NCI-H146 (cell line): ENCODE data around the gene MAFG.

ENCODE experiments used
- DNase-seq: peaks from one replicate; lab custom pipeline; 2025; lab: John Stamatoyannopoulos, UW

The MAFG gene

DNA sequence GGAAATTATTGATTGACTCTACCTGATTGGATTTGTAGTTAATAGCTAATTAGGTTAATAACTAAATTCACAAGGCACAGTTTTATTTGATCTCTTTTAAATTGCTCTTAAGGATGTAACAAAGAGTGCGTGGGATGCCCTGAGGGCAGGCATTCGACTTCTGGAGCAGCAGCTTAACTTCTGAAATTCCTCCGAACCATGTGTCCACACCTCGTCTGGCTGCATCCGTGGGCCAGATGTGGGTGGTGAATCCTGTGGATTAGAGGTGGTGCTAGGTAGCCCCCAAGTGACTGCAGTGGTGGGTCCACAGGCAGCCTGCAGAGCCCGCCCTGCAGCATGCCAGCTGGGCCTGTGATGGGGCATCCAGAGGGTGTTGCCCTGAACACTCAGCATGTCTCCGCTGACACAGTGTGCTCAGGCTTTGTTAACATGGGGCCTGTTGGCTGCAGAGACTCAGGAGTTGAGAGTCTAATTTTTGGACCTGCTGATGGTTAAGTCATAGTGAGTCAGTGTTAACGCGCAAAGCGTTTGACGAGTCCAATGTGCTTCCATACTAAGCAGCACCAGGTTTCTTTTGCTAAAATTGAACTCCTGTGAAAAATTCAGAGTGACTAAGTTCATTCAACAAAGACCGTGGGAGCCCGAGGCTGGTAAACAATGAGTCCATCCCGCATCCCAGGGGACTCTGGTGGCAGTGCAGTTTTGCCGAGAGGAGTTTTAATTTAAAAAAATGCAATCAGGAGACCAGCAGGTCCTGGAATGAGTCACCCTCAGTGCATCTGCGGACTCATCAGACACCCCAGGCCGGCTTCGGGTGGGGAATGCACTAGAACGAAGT lies 29.3 kb downstream of the MAFG start:
- DNase-seq: no peak

DNA sequence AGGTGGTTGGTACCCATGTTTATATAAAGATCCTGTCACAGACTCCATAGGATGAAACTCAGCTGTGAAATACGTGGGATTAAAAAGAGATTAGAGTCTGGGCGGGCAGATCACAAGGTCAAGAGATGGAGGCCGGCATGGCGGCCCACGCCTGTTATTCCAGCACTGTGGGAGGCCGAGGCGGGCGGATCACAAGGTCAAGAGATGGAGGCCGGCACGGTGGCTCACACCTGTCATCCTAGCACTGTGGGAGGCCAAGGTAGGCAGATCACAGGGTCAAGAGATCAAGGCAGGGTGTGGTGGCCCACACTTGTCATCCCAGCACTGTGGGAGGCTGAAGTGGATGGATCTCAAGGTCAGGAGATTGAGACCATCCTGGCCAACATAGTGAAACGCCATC lies 32.1 kb downstream of the MAFG start:
- no peak for DNase-seq

DNA sequence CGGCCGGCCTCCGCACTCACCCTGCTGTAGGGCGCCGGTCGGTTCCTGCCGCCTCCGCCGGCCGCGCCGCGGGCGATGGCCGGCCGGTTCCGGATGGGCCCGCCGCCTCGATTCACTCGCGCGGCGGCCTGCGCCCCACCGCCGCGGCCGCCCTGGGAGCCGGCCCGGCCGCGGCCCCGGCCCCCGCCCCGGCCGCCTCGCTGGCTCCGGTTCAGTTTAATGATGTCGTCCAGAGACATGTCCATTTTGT lies 36.3 kb downstream of the MAFG start:
- no peak for DNase-seq

DNA sequence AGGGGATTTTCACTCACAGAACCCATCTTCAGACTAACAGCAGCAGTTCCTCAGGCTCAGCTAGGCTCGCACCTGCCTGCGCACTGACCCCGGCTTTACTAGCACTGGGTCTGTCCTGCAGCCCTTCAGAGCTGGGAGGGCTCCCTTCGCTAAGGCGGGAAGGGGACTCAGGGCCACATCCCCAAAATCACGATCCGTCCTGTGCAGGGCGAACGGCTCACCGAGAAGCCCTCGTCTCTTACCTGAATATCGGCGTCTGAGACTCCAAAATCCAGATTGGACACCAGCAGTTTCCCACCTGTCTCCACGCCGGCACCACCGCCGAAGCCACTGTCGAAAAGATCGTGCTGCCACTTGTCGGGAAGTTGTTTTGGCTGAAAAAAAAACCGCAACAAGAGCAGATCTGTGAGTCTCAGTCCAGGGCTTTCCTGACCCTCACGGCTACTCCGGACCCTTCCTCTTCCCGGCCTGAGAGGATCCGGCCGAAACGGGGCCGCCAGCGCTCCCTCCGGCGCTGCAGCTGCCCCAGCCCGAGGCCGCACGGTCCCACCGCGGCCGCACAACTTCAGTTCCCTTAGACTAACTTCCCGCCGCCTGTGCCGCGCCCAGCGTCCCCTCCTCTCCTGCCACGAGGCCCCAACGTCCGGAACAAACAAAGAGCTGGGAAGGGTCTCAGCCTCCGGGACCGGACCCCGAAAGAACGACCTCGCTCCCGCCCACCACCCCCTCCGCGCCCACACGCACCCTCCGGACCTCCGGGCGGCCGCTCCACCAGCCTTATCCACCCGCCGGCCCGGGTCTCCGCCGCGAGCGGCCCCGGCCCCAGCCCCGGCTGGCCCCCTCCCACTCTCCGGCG lies 36.9 kb downstream of the MAFG start:
- DNase-seq: peak; percentile 11

DNA sequence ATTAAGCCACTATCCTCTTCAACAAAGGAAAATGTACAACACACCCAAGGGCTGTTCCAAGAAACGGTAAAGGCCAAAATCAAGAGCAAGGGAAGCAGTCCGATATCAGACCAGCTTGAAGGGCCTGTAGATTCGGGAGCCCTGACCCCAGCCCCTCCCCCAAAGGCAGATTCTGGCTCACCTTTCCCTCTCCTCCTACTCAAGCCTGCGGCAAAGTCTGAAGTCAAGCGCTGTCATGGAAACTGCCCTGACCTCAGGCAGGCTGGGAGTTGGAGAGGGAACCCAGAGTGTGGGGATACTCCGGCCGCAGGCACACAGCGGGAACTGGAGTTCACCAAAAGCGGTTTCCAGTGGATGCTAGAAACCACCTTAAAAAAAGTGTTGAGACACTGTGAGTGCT lies 37.9 kb downstream of the MAFG start:
- no peak for DNase-seq

DNA sequence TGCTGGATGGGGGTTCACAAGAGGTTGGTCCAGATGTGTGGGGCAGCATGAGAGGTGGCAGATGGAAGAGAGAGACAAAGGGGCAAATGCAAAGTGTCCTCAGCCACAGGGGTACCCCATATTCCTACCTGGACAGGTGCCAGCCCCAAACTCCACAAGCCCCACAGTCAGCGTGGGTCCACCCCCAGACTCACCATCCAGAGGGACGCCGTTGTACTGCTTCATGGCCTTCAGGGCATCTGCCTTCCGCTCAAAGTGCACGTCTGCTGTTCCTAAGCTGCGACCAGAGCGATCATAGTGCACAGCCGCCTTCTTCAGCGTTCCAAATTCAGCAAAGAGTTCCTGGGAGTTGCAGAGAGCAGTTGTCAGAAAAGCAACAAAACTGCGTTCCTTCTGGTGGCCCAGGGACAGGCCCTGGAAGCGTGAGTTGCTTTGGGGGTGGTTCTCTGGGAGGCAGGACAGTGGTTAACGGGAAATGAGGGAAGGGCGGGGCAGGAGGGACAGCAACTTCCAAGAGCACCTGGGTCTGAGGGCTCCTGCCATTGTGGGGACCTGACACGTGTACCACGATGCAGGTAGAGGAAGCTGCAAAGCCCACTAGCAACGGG lies 38.4 kb downstream of the MAFG start:
- DNase-seq: no peak

DNA sequence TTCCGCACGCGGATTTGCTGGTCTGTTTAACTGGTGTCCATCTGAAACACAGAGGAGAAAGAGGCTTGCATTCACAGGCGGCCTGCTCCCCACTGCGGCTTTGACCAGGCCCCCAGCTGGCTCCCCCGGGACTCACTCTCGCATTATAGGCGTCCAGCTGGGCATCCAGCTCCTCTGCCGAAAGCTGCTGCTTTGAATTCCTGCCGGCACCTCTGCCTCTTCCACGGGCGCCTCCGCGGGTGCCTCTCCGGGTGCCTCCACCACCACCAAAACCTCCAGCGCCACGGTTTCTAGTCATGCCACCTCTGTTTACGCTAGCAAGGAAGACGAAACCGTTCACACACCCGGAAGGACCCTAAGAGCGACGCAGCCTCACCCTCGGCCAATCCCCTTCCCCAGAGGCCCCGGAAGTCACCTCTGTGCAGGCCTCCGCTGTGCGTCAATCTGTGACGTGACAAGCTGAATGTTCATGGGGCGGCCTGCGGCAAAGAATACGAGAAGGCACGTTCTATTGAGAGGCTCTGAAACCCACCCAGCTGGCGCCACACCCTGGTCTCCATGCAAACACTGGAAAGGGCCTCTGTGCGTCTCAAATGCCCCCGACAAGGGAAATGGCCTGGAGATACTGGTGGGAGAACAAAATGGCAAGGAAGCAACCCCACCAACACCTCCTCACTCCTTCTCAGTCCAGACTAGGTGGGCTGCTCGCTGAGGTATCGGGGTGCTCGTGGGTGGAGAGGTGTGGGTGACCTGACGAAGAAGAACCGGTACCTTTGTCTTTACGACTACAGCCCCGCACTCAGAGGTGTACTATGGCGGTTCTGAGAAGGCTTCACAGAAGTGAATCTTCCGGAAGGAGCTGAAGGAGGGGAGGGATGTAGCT lies 39.2 kb downstream of the MAFG start:
- no peak for DNase-seq

DNA sequence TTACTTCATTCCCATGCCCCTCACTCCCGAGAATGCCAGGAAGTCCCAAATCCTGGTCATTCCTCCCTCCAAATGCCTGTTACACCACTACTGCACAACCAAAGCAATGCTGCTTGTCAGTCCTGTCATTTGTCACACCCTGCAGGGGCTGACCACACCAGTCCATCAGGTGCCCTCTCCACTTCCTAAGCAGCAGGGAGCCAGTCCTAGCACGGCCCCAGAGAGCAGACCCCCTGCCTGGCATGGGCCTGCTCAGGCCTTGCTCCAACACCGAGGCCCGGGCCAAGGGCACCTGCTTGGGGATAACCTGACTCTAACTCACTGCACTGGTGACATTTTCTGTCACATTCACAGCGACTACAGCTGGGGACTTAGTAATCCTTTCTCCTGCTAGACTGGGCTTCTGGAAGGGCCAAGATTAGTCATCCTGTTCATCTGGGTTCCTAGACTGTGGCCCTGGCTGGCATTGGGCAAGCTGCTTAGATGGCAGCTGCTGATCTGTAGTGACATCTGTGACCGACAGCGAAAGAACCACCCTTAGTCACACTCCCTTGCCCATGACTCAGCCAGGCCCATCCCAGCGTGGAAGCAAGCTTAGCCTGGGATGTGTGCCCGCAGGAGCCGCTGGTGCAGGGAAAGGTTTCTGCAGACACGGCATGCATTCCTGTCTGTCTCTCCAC lies 41.5 kb downstream of the MAFG start:
- no peak for DNase-seq

DNA sequence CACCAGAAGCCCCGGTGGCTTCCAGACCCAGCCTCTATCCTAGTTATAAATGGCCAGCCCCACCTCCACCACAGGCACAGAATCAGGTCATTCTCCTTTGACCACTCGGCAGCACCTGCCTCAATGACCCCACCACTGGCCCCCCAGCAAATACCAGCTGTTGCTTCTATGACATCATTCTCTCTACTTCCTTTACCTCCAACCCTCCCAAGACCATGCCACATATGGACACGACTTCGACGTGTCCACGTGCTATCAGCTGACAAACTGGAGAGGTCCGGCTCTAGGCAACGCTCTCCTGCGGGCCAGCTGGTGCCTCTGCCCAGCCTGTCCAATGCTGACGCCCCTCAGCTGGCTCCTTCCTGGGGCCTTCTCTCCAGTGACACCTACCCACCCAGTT lies 42.1 kb downstream of the MAFG start:
- DNase-seq: no peak

DNA sequence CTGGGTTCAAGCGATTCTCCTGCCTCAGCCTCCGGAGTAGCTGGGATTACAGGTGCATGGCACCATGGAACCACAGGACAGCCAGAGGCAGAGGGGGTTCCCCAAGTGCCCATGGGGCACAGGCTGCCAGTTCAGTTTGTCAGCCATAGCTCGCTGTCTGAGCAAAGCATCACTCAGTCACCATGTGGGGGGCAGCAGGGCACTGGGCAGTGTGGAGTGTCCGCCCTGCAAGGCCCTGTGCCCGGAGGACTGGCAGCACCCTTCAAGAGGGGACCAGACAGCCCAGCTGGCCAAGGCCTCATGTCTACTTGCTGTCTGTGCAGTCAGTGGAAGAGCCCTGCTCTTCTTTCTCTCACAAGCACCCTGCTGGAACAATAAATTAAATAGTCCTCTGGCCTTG lies 42.6 kb downstream of the MAFG start:
- no peak for DNase-seq

DNA sequence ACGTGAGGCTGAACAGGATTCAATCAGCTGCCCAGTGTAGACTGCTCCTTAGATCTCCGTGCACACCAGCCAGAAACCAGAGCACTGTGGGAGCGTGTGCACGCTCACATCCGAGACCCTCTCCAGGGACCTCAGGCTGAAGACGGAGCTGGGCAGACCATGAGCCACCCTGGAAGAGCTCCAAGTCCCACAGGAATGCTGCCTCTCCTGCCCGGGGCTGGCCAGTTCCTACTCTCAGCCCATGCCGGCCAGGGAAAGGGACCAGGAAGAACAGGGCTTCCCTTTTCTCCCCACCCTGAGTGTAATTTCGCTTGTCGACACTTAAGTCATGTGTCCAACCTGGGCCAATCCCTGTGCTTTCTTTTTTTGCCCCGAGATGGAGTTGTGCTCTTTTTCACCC lies 43.0 kb downstream of the MAFG start:
- no peak for DNase-seq

DNA sequence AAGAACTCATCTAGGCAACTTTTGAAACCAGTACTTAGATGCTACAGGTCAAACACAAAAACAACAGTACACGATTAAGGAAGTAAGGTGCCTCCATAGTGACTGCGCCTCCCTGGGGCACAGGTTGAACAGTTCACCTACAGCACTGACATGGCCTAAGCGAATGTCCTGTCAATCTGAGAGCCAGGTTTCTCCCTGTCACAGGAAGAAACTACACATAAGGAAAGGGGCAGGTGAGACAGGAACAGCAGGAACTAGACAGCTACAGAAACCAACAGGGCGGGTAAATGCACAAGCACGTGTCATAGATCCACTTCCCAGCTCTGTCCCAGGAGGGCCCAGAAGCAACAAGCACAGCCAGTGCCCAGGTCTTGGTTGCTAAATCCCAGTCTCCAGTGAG lies 48.4 kb downstream of the MAFG start:
- no peak for DNase-seq

DNA sequence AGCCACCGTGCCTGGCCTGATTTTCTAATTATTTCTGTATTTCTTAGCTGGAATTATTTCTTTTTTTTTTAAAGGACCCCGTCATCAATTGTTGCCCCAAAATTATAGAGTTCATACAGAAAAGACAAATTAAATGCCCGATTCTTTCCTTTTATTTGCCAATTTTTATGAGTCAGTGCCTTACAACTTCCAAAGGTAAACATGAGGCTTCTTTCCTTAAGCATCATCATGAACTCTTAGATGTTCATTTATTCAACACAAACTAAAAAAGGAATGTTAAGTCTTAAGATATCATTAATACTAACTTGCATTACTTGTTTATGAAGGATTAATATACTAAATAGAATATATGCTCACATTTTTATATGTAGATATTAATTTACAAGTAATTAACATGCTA lies 49.2 kb downstream of the MAFG start:
- no peak for DNase-seq

DNA sequence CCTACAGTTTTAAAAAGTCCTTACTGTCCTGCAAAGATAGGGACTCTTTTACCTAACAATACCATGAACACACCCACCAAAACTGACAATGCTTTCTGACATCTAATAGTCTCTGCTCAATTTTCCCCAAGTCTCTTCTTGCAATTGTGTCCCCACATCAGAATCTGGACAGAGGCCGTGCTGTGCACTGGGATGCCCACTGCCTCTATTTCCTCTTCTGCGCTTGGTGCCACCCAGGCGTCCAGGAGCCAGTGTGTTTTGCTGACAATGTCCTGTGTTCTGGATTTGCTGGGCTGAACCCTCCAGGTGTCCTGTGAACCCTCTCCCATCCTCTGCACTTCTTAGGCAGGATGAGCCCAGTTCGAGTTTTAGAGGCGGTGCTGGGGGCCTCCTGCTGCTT lies 50.0 kb downstream of the MAFG start:
- no peak for DNase-seq

DNA sequence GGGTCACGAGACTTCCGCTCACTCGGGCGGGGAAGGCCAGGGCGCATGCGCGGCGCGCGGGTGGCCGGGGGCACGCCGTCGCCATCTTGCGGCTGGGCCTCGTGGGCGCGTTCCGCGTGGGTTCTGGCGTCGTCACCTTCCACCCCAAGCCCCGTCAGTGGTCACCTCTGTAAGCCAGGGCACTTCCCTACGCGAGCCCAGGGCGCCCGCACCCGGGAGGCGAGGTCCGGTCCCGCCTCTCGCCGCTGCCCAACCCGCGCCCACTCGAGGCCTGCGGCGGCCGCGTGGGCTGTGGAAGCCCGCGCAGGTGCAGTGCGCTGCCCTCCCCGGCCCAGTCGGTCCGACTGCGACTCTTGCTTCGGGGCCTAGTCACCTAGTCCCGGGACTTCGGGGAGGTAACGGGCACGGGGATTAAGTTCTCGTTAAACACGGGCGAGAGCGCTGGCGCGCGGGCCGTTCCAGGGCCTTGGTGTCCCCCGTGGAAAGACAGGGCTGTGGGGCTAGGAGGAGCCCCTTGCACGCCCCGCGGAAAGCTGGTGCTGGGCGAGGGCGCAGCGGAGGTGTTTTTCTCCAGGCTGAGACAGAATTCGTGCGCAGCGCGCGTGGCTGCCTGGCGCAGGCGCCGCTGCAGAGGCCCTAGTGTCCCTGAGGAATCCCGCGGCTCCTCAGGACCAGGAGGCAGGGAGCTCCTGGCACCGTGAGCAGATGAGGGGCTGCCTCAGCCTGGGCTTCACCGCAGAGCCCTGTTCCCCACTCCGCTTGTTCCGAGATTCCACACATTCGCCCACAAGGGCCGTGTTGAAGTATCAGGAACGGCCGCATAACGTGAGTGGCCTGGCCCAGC lies 55.9 kb downstream of the MAFG start:
- DNase-seq: peak; percentile 90

DNA sequence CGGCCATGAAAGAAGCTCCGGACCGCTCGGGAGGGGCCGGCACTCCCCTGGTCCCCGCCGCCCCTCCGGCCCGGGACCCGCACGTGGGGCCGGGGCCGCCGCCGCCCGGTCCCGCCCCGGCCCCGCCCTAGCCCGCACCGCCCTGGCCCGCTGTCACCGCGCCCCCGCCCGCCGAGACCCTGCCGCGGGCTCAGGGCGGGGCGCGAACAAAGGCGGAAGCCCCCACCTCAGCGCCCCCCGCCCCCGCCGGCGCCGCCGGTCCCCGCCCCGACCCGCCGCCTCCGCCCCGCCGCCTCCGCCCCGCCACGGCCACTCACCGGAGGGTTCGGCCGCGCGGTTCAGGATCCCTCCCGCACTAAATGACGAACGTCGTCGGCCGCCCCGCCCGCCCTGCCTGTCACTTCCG lies 56.6 kb downstream of the MAFG start, which contains the start of gene ARHGDIA:
TSS of gene ARHGDIA (minus strand) at position 357 of the 406 bp plus-strand sequence. CDS start 1,407 bp downstream, outside the sequence.
- no peak for DNase-seq

DNA sequence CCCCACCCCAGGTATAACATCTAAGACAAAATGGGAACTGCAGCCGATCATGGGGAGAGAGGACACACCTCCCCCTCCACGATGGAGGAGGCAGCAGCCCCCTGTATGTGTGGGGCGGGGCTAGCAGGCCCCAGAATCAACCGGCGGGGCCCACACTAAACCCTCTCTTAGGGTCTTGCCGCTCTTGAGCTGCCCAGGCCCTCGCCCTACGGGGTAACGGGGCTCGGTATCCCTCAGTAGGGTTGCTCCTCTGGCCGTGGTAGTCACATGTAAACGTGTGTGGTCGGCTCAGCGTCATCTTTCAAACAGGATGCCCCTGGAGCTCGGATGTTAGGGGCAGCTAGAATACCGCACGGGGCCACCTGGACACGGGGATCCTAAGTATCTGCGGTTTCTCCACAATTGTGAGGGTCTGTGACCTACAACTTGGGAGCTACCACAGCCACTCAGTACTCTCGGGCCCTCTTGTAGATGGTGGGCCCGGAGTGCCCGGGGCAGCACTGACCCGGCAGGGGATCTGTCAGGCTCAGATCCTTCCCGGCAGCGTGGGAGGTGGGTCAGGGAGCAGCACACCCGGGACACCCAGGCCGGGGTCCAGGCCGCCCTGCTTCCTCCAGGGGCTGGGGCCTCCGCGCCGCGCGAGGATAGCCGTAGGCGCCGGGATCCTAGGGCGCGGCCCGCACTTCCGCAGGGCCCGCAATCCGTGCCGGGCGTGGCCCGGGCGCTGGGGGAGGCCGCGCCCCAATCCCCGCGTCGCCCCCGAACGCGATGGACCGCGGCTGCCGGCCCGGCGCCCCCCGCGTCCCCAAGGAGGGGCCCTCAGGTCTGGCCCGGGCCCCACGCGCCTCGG lies 57.2 kb downstream of the MAFG start:
- no peak for DNase-seq

DNA sequence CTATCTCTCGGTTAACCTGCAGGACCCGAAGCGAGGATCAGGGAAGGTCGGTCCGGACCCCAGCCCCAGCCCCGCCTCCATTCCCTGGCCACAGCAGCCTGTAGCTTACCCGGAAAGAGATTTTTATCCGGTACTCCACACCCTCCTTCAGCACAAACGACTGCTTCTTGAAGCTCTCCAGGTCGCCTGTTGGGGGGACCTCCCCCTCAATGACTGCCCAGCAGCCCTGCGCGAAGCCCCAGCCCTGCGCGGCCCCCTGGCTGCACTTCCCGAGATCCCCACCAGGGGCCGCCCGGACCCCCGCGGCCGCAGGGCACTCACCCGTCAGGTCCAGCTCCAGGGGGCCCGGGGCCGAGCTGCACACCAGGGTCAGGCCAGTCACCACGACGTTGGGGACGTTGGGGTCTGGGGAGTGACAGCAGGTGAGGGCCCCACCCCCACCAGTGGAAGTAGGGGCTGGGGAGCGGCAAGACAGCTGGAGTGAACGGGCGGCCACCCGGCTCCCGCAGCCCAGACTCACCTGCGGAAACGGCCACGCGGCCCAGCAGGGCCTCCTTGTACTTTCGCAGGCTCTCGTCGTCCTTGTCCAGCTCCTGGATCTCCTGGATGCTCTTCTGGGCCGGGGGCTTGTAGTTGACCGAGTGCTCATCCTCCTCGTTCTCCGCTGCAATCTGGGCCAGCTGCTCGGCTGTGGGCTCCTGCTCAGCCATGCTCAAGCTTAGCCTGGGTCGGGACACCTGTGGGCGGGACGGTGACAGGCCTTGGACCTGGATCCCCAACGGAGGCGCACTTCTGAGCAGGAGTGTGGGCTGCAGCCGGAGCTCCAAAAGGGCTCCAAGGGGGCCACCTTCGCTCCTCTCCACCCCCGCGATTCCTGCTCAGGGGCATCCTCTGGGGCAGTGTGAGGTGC lies 58.1 kb downstream of the MAFG start:
- DNase-seq: no peak
